Right lung (tissue), 5 donors: ENCODE measurements around the gene KMT2E. TPM values are rescaled to one million over a fixed set of nuclear protein-coding genes. Genes with fewer than 3 reads are reported as not detected.
A peak's percentile ranks its signal among the peaks of the same experiment; 100 is the strongest.
"Not testable (repeated sequence)": the region's sequence is repeated elsewhere in the genome, so short reads cannot be mapped to it uniquely, and the experiment has no call there.

Source experiments
- DNase-seq, 2 donors: peaks; one replicate each; pipeline ENCODE4 v3.0.0-alpha.2; 2013
- polyA plus RNA-seq, 5 donors: library from polyadenylated mRNA; unstranded; fragments of 120-200 nt; gene quantifications; one replicate each; pipeline versions ENCODE4 v1.2.1 to v1.2.3, GENCODE V29; 2013; ENCODE audit warnings: inconsistent platforms in 1 of 5, low replicate concordance in 1 of 5; ENCODE audit not compliant: insufficient read length in 5 of 5, insufficient read depth in 1 of 5

The KMT2E gene
- polyA plus RNA-seq, 5 donors: 55.2 to 97.1 (median 90.6) TPM

- peak in 1 of 2 donors; percentile 56 for DNase-seq
Measured at GRCh38 chr7:104980841-104981671, 32.9 kb upstream of the KMT2E start.

GRCh38 chr7:104981672-104982037 lies 32.4 kb upstream of the KMT2E start:
- DNase-seq: no peak

GRCh38 chr7:104982308-104983075 lies 31.5 kb upstream of the KMT2E start:
- no peak for DNase-seq

DNA sequence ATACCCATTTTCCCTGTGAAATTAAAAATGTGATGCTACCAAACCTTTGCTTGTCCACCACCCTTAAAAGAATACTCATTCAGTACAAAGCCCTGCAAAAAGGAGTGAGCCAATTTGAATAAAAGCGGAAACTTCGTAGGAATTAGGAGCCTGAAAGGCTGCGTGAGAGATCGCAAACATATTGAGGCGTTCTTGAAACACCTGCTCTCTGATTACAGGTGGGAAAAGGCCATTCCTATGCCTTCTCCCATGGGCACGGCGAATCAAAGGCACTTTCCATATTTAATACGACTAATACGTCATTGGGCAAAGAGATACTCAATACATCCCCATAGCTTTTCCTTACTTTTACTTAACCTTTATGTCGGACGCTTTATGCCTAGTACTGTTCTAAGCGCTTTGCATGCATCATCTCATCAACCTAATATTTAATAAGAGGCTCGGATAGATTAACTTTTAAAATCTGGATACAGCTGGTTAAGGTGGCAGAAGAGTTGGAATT lies 30.9 kb upstream of the KMT2E start:
- peak in 1 of 2 donors; percentile 32 for DNase-seq

DNA sequence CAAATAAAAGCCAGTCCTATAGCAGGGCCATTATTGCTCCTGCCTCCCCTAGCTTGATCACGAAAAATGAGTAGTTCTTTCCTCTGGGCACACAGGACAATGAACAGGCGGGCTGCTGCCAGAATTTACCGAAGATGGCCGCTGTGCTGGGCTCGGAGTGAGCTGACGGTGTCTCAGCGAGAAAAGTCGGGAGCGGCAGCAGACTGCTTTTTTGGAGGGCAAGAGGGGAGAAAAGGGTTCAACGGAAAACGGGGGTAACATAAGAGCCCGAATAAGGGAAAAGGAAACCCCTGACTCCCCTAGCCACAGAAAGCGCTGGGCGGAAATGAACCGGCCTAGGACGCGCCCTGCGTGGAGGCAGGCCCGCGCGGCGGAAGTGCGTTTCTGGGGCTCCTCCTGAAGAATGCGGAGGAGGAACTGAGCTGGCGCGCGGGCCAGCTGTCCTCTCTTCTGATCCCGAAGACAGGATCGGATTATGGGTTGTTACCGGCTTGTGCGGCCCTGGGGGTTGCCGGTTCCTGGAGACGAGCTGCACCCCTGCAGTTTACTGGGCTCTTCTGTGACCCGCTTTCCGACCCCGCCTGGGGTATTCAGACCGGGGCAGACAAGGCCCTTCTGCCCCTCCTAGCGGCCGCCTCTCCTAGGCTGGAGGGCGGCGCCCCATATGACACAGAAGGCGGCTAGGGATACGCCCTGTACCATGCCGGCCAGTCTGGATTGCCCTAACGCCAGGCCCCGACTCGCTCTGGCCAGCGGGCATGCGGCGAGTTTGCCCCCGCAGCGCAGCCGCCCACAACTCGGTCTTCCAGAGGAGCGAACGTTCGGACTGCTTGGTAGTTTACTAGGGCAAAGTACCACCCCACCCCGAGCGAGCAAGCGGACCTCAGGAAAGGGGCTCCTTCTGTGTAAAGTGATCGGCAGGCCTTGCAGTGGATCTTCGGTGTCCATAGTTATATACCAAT lies 30.1 kb upstream of the KMT2E start:
- peak; percentile 89 for DNase-seq

DNA sequence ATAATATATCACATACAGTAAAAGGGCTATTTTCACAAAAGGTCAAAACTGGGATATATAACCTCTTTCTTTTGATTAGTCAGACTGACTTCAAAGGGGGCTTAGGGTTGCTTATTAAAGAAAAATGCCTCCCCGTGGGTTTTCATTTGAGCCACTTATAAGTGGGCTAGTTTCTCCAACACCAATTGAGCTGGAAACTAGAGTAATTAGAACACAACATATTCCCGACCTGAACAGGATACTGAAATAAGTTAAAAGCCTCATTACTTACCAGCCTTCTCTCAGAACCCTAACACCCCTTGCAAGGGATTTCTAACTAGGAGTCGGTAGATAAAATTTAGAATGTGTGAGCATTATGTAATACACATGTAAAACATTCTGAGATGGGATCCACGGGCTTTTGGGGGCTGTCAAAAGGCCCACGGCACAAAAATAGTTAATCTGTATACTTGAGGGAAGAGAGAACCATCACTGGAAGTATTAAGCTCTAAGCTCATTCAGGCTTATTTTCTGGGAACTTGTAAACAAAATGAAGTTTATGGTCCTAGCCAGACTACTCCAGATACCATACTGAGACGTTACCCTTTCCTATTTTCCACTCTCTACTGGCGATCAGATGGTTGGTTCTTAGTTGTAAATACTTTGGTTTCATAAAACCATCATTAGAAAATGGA lies 29.3 kb upstream of the KMT2E start:
- DNase-seq: no peak

DNA sequence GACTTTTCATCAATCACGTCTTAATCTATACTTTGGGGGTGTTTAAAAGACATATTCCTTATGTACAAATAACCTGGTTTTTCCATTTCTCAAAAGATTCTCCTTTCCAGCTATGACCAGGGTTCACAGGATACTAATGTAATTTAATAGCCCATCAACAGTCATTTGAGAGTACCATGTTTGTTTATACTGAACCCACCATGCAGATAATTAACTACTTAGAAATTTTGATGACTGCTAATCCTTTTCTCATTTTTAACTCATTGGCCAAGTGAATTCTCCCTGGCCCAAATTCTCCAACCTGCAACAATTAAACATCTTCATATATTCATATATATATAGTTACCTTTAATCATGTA lies 28.8 kb upstream of the KMT2E start:
- no peak for DNase-seq

- DNase-seq: no peak
Measured at GRCh38 chr7:104986628-104987259, 27.3 kb upstream of the KMT2E start.

DNA sequence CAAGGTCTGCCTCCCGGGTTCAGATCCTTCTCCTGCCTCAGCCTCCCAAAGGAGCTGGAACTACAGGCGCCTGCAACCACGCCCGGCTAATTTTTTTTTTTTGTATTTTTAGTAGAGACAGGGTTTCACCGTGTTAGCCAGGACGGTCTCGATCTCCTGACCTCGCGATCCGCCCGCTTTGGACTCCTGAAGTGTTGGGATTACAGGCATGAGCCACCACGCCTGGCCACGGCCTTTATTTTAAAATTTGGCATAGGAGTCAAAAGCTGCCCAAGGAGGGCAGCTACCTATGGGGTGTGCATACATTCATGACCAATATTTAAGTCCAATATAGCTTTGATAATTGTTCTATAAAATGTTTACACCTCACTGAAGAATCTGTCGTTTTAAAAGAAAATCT lies 26.6 kb upstream of the KMT2E start:
- DNase-seq: not testable (repeated sequence)

- no peak for DNase-seq
Measured at GRCh38 chr7:104990983-104991382, 23.0 kb upstream of the KMT2E start.

- DNase-seq: no peak
Measured at GRCh38 chr7:104992306-104992705, 21.7 kb upstream of the KMT2E start.

DNA sequence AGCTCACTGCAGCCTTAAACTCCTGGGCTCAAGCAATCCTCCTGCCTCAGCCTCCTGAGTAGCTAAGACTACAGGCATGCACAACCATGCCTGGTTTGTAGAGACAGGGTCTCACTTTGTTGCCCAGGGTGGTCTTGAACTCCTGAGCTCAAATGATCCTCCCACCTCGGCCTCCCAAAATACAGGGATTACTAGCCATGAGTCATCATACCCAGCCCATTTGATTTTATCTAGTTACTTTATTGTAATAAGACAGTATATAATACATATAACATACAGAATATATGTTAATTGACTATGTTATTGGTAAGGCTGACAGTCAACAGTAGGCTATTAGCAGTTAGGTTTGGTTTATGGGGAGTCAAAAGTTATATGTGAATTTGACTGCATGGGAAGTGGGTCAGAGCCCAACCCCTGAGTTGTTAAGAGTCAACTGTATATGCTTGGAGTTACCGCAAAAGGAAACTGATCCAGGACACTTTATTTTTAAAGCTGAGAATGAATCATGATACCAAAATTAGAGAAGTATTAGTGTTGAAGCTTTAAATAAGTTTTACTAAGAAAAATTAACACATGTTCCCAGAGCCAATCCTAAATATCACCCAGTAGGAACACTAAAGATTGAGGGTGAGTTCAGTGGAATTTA lies 20.7 kb upstream of the KMT2E start:
- DNase-seq: no peak

DNA sequence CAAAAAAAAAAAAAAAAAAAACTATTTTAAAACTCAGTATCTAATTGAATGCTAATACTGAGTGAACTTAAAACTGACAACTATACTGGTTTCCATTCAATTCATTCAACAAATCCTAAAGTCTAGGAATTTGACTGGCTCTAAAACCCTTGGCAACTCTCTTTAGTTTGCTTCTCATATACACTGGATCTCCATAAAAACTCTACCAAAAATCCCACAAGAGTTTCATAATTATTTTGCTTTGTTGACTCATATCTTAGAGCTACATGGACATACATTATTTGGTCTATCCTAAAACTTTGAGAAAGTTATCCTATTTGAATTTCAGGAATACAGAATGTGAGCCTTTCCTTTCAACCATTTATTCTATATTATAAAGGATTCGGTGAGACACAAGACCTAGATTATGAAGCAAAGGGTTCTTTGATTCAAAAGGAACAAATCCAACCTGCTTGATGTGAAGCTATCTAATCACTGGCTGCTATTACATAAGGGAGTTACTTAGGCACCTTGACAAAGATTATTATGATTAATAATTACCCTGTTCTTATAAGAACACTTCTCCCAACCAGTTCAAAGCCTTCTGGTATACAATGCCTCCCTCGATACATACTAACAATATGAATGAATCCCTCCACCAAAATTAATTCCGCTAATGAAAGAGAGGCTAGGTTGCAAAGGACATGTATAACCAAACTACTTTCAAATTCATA lies 15.8 kb upstream of the KMT2E start:
- DNase-seq: no peak

- no peak for DNase-seq
Measured at GRCh38 chr7:105000200-105000599, 13.8 kb upstream of the KMT2E start.

DNA sequence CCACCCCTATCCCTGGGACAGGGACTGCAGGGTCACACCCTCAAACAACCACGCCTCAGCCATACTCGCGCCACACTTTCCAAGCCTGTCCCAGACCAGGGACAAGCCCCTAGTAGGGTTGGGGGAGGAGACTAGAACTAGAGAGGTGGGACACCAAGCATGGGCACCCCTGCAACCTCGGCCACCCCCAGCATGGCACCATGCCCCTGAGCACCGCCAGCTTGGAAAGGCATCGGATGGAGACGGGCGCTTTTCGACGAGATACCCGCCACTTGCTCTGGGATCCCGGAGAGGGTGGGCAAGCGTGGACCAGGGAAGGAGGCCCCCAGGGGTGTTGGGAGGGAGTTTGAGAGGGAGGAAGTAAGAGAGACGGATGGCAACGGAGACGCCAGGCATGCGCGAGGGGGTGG lies 13.1 kb upstream of the KMT2E start:
- no peak for DNase-seq

DNA sequence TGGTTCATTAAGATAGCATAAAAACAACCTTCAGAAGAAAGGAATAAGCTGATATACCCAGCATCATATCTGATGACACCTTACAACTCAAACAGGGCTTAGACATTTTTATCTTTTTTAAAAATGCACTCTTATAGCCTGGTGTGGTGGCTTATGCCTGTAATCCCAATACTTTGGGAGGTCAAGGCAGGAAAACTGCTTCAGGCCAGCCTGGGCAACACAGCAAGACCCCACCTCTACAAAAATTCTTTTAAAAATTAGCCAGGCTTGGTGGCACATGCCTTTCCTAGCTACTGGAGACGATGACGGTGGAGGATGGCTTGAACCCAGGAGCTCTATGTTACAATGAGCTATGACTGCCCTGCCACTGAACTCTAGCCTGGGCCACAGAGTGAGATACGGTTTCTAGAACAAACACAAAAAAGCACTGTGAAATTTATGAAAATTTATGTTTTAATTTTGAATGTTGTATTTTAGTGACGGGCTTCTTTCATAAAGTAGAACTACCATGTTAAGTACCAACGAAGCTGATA lies 12.3 kb upstream of the KMT2E start:
- DNase-seq: no peak

DNA sequence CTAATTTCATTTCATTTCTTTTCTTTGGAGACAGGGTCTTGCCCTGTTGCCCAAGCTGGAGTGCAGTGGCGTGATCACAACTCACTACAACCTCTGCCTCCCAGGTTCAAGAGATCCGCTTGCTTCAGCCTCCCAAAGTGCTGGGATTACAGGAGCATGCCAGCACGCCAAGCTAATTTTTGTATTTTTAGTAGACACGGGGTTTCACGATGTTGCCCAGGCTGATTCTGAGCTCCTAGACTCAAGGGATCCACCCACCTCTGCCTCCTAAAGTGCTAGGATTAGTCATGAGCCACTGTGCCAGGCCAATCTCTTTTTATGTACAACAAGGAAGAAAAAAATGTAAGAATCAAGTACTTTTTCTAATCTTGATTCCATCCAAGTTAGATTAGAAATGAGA lies 10.7 kb upstream of the KMT2E start:
- no peak for DNase-seq

DNA sequence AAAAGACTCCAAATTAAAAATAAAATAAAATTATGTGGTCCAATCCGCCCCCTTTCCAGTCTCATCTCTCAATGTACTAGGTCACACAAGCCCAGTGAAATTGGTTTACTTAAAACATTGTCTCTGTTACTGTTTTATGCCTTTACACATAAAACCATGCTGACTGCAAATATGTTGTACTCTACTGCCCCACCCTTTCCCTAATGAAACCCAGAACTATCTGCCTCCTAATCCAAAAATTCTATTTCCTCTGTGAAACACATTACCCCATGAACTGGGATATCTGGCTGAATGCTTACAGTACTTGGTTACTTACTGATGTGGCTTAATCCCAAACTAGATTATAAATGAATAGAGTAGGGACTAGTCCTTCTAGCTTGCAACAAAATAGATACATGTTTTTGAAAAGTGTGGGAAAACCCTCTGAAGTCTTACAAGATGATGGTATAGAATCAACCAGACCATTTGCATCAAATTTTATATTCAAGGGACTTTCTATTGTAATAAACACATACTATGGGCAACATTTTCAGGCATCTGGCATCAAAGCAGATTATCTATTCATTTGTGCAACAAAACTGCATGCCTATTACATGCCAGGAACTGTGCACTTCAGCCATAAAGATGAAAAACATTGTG lies 10.0 kb upstream of the KMT2E start:
- DNase-seq: no peak

- not testable (repeated sequence) for DNase-seq
Measured at GRCh38 chr7:105005006-105005405, 9.0 kb upstream of the KMT2E start.
